Naive thymus-derived CD4-positive, alpha-beta T cell (primary cell): Measurements from ENCODE around the gene TEX13A. TPM values are rescaled to one million over a fixed set of nuclear protein-coding genes. Genes with fewer than 3 reads are reported as not detected.

Source experiments
- ATAC-seq: fragments of 150-1000 bp; cut with Tn5 transposase; 2 replicates; pipeline ENCODE4 v1.10.0; 2021; ENCODE audit warnings: mild to moderate bottlenecking, moderate library complexity
- CTCF ChIA-PET: fragments of 350-600 bp; sonication (Branson Sonifier 250); formaldehyde crosslinking; loops from one replicate; lab custom pipeline; 2021; ENCODE audit warnings: antibody characterized with exemption; lab: Charles Lee
- POLR2A ChIA-PET: fragments of 350-600 bp; sonication (Branson Sonifier 250); formaldehyde crosslinking; loops from one replicate; lab custom pipeline; 2021; ENCODE audit warnings: antibody characterized with exemption, inconsistent platforms; lab: Charles Lee
- DNase-seq, 9 donors: peaks; one replicate each; pipeline versions ENCODE4 v3.0.0 to v3.0.0-alpha.2; 2020 to 2022; ENCODE audit warnings: mixed read lengths in 1 of 9
- H3K27ac ChIP-seq: one replicate; pipeline ENCODE4 v1.7.0; 2013; ENCODE audit warnings: mild to moderate bottlenecking, low read depth, low read length, moderate library complexity
- H3K27me3 ChIP-seq, 2 donors: one replicate each; pipeline ENCODE4 v1.7.0; 2013; ENCODE audit warnings: low read length in 2 of 2, mild to moderate bottlenecking in 2 of 2, moderate library complexity in 2 of 2; ENCODE audit not compliant: control insufficient read depth in 2 of 2, insufficient read depth in 2 of 2
- H3K36me3 ChIP-seq, 3 experiments: 1 replicate in 2 of 3; 2 replicates in 1 of 3; pipeline ENCODE4 v1.7.0; 2013; ENCODE audit warnings: low read length in 3 of 3, mild to moderate bottlenecking in 3 of 3, moderate library complexity in 1 of 3; ENCODE audit not compliant: insufficient read depth in 3 of 3, control insufficient read depth in 2 of 3
- H3K4me1 ChIP-seq, 2 donors: one replicate each; pipeline ENCODE4 v1.7.0; 2013; ENCODE audit warnings: low read length in 2 of 2, mild to moderate bottlenecking in 2 of 2, moderate library complexity in 1 of 2; ENCODE audit not compliant: control insufficient read depth in 2 of 2, insufficient read depth in 2 of 2
- H3K4me3 ChIP-seq: 2 replicates; pipeline ENCODE4 v1.7.0; 2013; ENCODE audit warnings: mild to moderate bottlenecking, low read length
- H3K9me3 ChIP-seq, 3 experiments: 1 replicate in 2 of 3; 2 replicates in 1 of 3; pipeline ENCODE4 v1.7.0; 2013; ENCODE audit warnings: low read length in 3 of 3; ENCODE audit not compliant: control insufficient read depth in 2 of 3
- H3K27ac Mint-ChIP-seq, 9 donors: one replicate each; pipeline ENCODE4 v1.8.0; 2020 to 2022; ENCODE audit warnings: mixed read lengths in 9 of 9, mild to moderate bottlenecking in 8 of 9, moderate library complexity in 5 of 9, inconsistent platforms in 2 of 9
- H3K27me3 Mint-ChIP-seq, 5 donors: one replicate each; pipeline ENCODE4 v1.8.0; 2021 to 2022; ENCODE audit warnings: mixed read lengths in 5 of 5, mild to moderate bottlenecking in 1 of 5
- H3K36me3 Mint-ChIP-seq, 5 donors: one replicate each; pipeline ENCODE4 v1.8.0; 2020 to 2022; ENCODE audit warnings: mixed read lengths in 5 of 5, mild to moderate bottlenecking in 3 of 5, inconsistent platforms in 1 of 5
- H3K4me1 Mint-ChIP-seq, 7 donors: one replicate each; pipeline ENCODE4 v1.8.0; 2020 to 2022; ENCODE audit warnings: mixed read lengths in 7 of 7, mild to moderate bottlenecking in 3 of 7, inconsistent platforms in 1 of 7
- H3K4me3 Mint-ChIP-seq, 10 donors: one replicate each; pipeline ENCODE4 v1.8.0; 2020 to 2022; ENCODE audit warnings: mild to moderate bottlenecking in 10 of 10, mixed read lengths in 10 of 10, moderate library complexity in 6 of 10, inconsistent platforms in 2 of 10
- H3K9me3 Mint-ChIP-seq, 11 donors: one replicate each; pipeline ENCODE4 v1.8.0; 2020 to 2022; ENCODE audit warnings: mixed read lengths in 11 of 11, mild to moderate bottlenecking in 4 of 11, inconsistent platforms in 1 of 11, moderate library complexity in 1 of 11
- intact Hi-C, 2 donors: fragments of 100-400 bp; cut with micrococcal nuclease; formaldehyde crosslinking; loops; one replicate each; pipeline ENCODE4 v1.15.1; 2023
- polyA plus RNA-seq, 2 donors: library from polyadenylated mRNA; unstranded; fragments of 300-500 nt; fragmentation: Illumina TruSeq; gene quantifications; one replicate each; pipeline ENCODE4 v1.2.3, GENCODE V29; 2021
- total RNA-seq, 6 experiments: library from RNA in 5 of 6; stranded (reverse) in 5 of 6; gene quantifications; 1 replicate in 5 of 6; 2 replicates in 1 of 6; pipeline ENCODE4 v1.2.3 and lab custom pipeline; 2021 to 2026

TEX13A gene
- total and polyA plus RNA-seq, 7 experiments from 2014 or later = not detected

DNA sequence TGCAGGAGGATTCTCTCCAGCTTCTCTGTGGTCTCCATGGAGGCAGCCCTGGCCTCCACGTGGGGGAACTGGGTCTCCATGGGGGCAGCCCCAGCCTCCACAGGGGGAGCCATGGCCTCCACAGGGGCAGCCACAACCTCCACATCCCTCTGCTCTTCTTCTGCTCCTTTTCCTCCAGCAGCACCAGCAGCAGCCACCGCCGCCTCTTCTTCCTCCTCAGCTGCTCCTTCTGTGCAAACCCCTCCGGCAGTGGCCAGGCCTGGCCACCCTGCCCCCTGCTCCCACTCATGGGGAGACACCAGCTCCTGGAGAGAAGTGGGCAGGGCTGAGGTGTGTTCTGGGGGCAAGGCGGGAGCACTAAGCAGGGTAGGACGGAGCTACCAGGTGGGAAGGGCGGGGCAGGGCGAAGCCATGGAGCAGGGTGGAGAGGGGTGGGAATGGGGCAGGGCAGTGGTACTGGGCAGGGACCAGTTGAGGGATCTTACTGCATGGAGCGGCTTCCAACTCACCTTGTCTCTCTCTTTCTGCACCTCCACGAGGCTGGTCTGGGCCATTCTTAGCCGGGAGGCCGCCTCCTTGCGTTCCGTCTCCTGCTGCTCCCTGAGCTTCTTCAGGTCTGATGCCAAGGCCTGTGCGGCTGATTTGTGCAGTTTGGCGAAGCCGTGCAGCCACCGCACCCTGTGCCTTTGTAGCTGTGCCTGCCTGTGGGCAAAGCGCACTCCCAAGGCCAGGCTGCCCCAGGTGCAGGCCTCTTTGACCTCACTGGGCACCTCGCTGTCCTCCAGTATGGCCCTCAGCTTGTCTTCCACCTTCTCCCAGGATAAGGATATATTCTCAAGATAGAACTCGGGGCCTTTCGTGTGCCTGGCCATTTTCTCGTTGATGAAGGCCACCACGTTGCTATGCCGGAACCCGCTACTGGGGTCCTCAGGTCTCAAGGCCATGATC lies 766 bp downstream of the TEX13A start:
- H3K27ac ChIP-seq = no peak overlapping the region
- intact Hi-C loops = no loop called here
- no peak overlapping the region for H3K27ac Mint-ChIP-seq
- no peak overlapping the region for H3K4me3 ChIP-seq
- H3K27me3 Mint-ChIP-seq = no peaks in the 10 kb centered on the region
- no peaks in the 10 kb centered on the region for H3K36me3 Mint-ChIP-seq
- H3K36me3 ChIP-seq = no peaks in the 10 kb centered on the region
- H3K4me1 Mint-ChIP-seq = no peaks in the 10 kb centered on the region
- DNase-seq (no peak), ATAC-seq (no peak)
- H3K9me3 ChIP-seq = no peaks in the 10 kb centered on the region
- CTCF ChIA-PET = no interaction called here
- no peaks in the 10 kb centered on the region for H3K4me1 ChIP-seq
- no peaks in the 10 kb centered on the region for H3K27me3 ChIP-seq
- H3K4me3 Mint-ChIP-seq = no peak overlapping the region
- peaks cover 0 to 9% (median 4%) of the 10 kb centered on the region in 11 donors for H3K9me3 Mint-ChIP-seq
- POLR2A ChIA-PET = no interaction called here

DNA sequence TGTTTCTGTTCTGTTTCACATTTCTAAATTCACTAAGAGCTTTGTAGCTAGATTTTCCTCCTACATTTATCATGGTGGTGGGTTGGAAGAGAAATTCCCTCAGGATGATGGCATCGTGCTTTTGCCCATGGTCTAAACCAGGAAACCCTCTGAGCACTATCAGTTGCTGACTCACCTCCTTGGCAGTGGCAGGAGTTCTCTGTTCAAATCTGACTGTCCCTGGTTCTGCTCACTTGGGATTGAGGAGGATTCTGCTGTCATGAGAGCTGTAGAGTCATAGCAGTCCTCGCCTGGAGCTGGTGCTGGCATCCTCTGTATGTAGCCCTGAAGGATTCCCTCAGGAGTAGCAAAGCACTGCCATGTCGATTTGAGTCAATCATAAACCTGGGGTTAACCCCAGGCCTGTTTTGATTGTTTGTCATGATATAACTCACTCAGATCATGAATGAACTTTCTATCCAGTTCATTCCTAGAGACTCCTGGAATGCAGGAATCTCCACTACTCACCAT lies 9.4 kb downstream of the TEX13A start:
- ChIA-PET CTCF (no interaction called here), POLR2A (no interaction called here)
- Histone ChIP-seq H3K4me1 (no peaks in the 10 kb centered on the region), H3K27me3 (no peaks in the 10 kb centered on the region), H3K4me3 (no peak overlapping the region), H3K27ac (no peak overlapping the region), H3K9me3 (no peaks in the 10 kb centered on the region), H3K36me3 (no peaks in the 10 kb centered on the region)
- intact Hi-C loops = no loop called here
- no peak overlapping the region for H3K27ac Mint-ChIP-seq
- no peaks in the 10 kb centered on the region for H3K36me3 Mint-ChIP-seq
- DNase-seq (no peak), ATAC-seq (no peak)
- no peaks in the 10 kb centered on the region for H3K27me3 Mint-ChIP-seq
- no peak overlapping the region for H3K4me3 Mint-ChIP-seq
- peaks cover 0 to 11% (median 0%) of the 10 kb centered on the region in 11 donors for H3K9me3 Mint-ChIP-seq
- no peaks in the 10 kb centered on the region for H3K4me1 Mint-ChIP-seq

DNA sequence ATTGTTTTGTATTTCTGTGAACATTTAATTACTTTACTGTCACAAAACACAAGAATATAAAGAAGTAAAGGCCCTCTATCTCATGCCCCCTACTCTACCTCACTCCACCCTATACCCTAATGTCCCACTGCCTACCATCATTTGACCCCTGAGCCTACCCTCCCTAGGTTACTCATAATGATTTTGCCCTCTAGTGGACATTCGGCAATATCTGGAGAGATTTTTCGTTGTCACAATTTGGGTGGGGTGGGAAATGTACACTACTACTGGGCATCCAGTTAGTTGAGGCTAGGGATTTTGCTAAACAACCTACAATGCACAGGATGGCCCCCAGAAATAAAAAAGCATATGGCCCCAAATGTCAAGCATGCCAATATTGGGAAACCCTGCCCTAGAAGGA lies 10.2 kb downstream of the TEX13A start:
- Histone ChIP-seq H3K9me3 (no peaks in the 10 kb centered on the region), H3K27me3 (no peaks in the 10 kb centered on the region), H3K27ac (no peak overlapping the region), H3K4me3 (no peak overlapping the region), H3K36me3 (no peaks in the 10 kb centered on the region), H3K4me1 (no peaks in the 10 kb centered on the region)
- DNase-seq (no peak), ATAC-seq (no peak)
- no peaks in the 10 kb centered on the region for H3K27me3 Mint-ChIP-seq
- intact Hi-C loops = no loop called here
- POLR2A ChIA-PET = no interaction called here
- no peak overlapping the region for H3K27ac Mint-ChIP-seq
- CTCF ChIA-PET = no interaction called here
- H3K4me1 Mint-ChIP-seq = no peaks in the 10 kb centered on the region
- H3K4me3 Mint-ChIP-seq = no peak overlapping the region
- no peaks in the 10 kb centered on the region for H3K36me3 Mint-ChIP-seq
- H3K9me3 Mint-ChIP-seq = peaks cover 0 to 8% (median 0%) of the 10 kb centered on the region in 11 donors

DNA sequence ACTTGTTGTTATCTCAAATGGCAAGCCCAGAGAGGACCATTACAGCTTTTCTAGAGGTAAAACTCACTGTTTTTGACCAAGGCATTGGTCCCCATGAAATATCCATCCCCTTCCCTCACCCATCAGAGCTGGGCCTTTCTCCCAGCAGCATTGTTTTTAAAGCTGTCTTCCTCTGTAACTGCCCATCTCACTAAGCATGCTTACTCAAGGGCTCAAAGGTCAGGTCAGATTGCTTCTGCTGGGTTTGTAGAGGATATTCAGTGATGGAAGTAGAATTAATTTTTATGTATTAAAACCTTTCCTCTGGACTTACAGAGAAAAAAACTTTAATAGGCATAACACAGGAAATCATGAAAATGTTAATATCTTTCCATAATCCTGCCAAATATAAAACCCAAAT lies 11.1 kb downstream of the TEX13A start:
- Histone ChIP-seq H3K27me3 (no peaks in the 10 kb centered on the region), H3K9me3 (no peaks in the 10 kb centered on the region), H3K4me3 (no peak overlapping the region), H3K27ac (no peak overlapping the region), H3K36me3 (no peaks in the 10 kb centered on the region), H3K4me1 (no peaks in the 10 kb centered on the region)
- no peak for ATAC-seq
- POLR2A ChIA-PET = no interaction called here
- Mint-ChIP-seq H3K9me3 (peaks cover 0 to 5% (median 0%) of the 10 kb centered on the region in 11 donors), H3K4me3 (no peak overlapping the region), H3K4me1 (no peaks in the 10 kb centered on the region), H3K36me3 (no peaks in the 10 kb centered on the region), H3K27me3 (no peaks in the 10 kb centered on the region), H3K27ac (no peak overlapping the region)
- no peak for DNase-seq
- intact Hi-C loops = no loop called here
- CTCF ChIA-PET = no interaction called here

DNA sequence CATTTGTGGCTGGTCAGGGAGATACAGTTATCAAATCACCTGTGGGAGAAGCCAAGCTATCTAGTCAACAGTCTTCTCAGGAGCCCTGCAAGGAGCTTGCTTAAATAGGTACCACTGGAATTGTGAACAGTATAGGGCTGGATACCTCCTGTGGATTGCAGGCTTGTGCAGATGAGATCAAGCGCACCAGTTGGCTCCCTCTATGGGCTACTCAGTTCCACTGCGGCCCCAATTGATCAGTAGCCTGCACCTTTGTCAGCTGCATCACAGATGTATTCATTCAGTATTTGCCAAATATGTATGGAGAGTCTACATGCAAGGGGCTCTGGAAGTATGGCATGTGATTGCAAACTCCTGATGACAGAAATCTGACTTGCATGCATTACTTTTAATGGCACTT lies 28.6 kb downstream of the TEX13A start:
- Histone ChIP-seq H3K36me3 (no peaks in the 10 kb centered on the region), H3K4me1 (no peaks in the 10 kb centered on the region), H3K4me3 (no peak overlapping the region), H3K27me3 (no peaks in the 10 kb centered on the region), H3K27ac (no peak overlapping the region), H3K9me3 (no peaks in the 10 kb centered on the region)
- Mint-ChIP-seq H3K9me3 (peaks cover 0 to 1% (median 0%) of the 10 kb centered on the region in 11 donors), H3K27ac (no peak overlapping the region), H3K4me3 (no peak overlapping the region), H3K4me1 (no peaks in the 10 kb centered on the region), H3K36me3 (no peaks in the 10 kb centered on the region), H3K27me3 (peaks cover 0 to 5% (median 0%) of the 10 kb centered on the region in 5 donors)
- POLR2A ChIA-PET = no interaction called here
- CTCF ChIA-PET = no interaction called here
- no peak for DNase-seq
- intact Hi-C loops = loop anchor here in 1 of 2 donors (10.0 kb wide), 1 partner anchor 1347 kb away; no protein-coding TSS in a partner anchor
- ATAC-seq = no peak

DNA sequence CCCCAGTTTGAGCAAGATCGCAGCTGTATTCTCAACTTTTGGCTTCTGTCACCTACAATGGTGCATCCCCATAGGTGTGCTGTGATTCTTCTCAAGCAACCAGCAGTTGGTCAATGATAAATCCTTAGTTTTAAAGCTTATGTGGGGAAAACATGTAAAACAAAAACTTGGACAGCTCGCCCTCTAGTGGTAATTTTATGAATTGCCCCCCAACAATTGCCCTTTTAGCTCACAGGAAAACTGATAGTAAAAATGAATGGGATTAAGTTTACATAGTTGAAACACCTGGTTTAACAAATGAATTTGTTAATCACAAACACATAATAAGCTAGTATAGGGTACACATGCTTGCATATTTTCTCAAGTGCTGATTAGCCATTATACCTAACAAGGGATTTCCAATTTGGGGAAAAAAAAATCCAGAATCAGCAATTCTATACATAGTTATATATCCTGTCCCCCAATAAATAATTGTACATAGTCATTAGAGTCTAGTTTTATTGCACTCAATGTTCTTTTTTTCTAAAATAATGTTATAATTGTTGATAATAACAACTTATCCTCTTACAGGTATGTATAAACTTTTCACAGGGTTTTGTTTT lies 30.1 kb downstream of the TEX13A start:
- H3K4me1 Mint-ChIP-seq = no peaks in the 10 kb centered on the region
- H3K9me3 Mint-ChIP-seq = peaks cover 0 to 1% (median 0%) of the 10 kb centered on the region in 11 donors
- Histone ChIP-seq H3K27me3 (no peaks in the 10 kb centered on the region), H3K36me3 (no peaks in the 10 kb centered on the region), H3K27ac (no peak overlapping the region), H3K4me3 (no peak overlapping the region), H3K4me1 (no peaks in the 10 kb centered on the region), H3K9me3 (no peaks in the 10 kb centered on the region)
- POLR2A ChIA-PET = no interaction called here
- CTCF ChIA-PET = no interaction called here
- intact Hi-C loops = loop anchor here in 1 of 2 donors (10.0 kb wide), 1 partner anchor 1346 kb away; no protein-coding TSS in a partner anchor
- H3K36me3 Mint-ChIP-seq = no peaks in the 10 kb centered on the region
- H3K4me3 Mint-ChIP-seq = no peak overlapping the region
- peaks cover 0 to 5% (median 0%) of the 10 kb centered on the region in 5 donors for H3K27me3 Mint-ChIP-seq
- DNase-seq = peak in 4 of 9 donors; percentile 15 to 28 (median 22)
- no peak for ATAC-seq
- H3K27ac Mint-ChIP-seq = no peak overlapping the region
